ENCODE data around the gene APOC1. TPM values are rescaled to one million over a fixed set of nuclear protein-coding genes. Genes with fewer than 3 reads are reported as not detected.

APOC1 gene
- total RNA-seq, 1 donor from 2014 or later: 2.2 TPM

DNA sequence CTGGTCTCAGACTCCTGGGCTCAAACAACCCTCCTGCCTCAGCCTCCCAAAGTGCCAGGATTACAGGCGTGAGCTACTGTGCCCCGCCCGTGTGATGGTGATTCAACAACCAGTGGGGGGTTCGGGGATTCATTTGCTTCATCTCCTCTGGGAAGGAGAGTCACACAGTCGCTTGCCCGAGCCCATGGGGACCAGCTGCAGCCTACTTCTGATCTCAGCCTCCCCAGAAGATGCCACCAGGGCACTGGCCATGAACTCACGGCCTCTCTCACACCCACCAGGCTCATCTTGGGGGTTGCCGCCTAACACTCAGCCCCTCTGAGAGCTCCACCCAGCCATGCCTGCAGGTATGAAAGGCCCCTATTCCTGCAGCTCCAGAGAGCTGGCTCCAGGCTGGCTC lies 16.6 kb upstream of the APOC1 start:
- no peak overlapping the region for H3K4me3 Mint-ChIP-seq (ENCODE audit: unreplicated experiment)
- H3K4me1 Mint-ChIP-seq (ENCODE audit: low read depth, unreplicated experiment): peaks cover 9% of the 10 kb centered on the region

GRCh38 chr19:44900328-44901244 lies 13.8 kb upstream of the APOC1 start:
- H3K9me3 Mint-ChIP-seq (ENCODE audit: unreplicated experiment): no peaks in the 10 kb centered on the region
- DNase-seq (ENCODE audit: low read depth): no peak

More for the DNA sequence above, 16.6 kb upstream of the APOC1 start:
- Mint-ChIP-seq H3K9me3 (ENCODE audit: unreplicated experiment) (no peaks in the 10 kb centered on the region), H3K36me3 (ENCODE audit: low read depth, unreplicated experiment) (peaks cover 27% of the 10 kb centered on the region), H3K27me3 (ENCODE audit: low read depth, unreplicated experiment) (no peaks in the 10 kb centered on the region), H3K27ac (ENCODE audit: unreplicated experiment) (no peak overlapping the region)
- no peak overlapping the region for H3K4me3 ChIP-seq (ENCODE audit: insufficient read depth, low read depth, low read length)
- no peaks in the 10 kb centered on the region for H3K27me3 ChIP-seq (ENCODE audit: insufficient read depth, low read length)
- no peak overlapping the region for H3K9ac ChIP-seq (ENCODE audit: low read length)
- H3K27ac ChIP-seq (ENCODE audit: low read depth, low read length): no peak overlapping the region
- DNase-seq (ENCODE audit: low read depth): no peak
- no peak overlapping the region for H2AFZ ChIP-seq (ENCODE audit: low read depth, low read length)
- no peak for FAIRE-seq
- no peak overlapping the region for H3K4me2 ChIP-seq (ENCODE audit: low read length)
- H3K9me3 ChIP-seq (ENCODE audit: insufficient read depth, low read depth, low read length): no peaks in the 10 kb centered on the region
- peaks cover 54% of the 10 kb centered on the region for H4K20me1 ChIP-seq (ENCODE audit: insufficient read depth, low read length)
- peaks cover 39% of the 10 kb centered on the region for H3K79me2 ChIP-seq (ENCODE audit: insufficient read depth, low read length)
- peaks cover 28% of the 10 kb centered on the region for H3K36me3 ChIP-seq (ENCODE audit: insufficient read depth, low read length)
- TF ChIP-seq, protein P1, sequence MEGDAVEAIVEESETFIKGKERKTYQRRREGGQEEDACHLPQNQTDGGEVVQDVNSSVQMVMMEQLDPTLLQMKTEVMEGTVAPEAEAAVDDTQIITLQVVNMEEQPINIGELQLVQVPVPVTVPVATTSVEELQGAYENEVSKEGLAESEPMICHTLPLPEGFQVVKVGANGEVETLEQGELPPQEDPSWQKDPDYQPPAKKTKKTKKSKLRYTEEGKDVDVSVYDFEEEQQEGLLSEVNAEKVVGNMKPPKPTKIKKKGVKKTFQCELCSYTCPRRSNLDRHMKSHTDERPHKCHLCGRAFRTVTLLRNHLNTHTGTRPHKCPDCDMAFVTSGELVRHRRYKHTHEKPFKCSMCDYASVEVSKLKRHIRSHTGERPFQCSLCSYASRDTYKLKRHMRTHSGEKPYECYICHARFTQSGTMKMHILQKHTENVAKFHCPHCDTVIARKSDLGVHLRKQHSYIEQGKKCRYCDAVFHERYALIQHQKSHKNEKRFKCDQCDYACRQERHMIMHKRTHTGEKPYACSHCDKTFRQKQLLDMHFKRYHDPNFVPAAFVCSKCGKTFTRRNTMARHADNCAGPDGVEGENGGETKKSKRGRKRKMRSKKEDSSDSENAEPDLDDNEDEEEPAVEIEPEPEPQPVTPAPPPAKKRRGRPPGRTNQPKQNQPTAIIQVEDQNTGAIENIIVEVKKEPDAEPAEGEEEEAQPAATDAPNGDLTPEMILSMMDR (IDR thresholded peaks at IDR 0.05; ENCODE audit: insufficient read depth, low read depth, low read length): no peak
- TF ChIP-seq EZH2 (IDR thresholded peaks at IDR 0.05; ENCODE audit: insufficient read depth, low read length): no peak
- peaks cover 2% of the 10 kb centered on the region for H3K4me1 ChIP-seq (ENCODE audit: insufficient read depth, low read length)

More at GRCh38 chr19:44900328-44901244, 13.8 kb upstream of the APOC1 start:
- Histone ChIP-seq H3K4me3 (ENCODE audit: insufficient read depth, low read depth, low read length) (no peak overlapping the region), H3K4me2 (ENCODE audit: low read length) (no peak overlapping the region), H2AFZ (ENCODE audit: low read depth, low read length) (no peak overlapping the region), H4K20me1 (ENCODE audit: insufficient read depth, low read length) (peaks cover 42% of the 10 kb centered on the region), H3K27ac (ENCODE audit: low read depth, low read length) (no peak overlapping the region), H3K79me2 (ENCODE audit: insufficient read depth, low read length) (peaks cover 17% of the 10 kb centered on the region), H3K9me3 (ENCODE audit: insufficient read depth, low read depth, low read length) (no peaks in the 10 kb centered on the region), H3K9ac (ENCODE audit: low read length) (no peak overlapping the region), H3K27me3 (ENCODE audit: insufficient read depth, low read length) (peaks cover 4% of the 10 kb centered on the region), H3K36me3 (ENCODE audit: insufficient read depth, low read length) (peaks cover 16% of the 10 kb centered on the region), H3K4me1 (ENCODE audit: insufficient read depth, low read length) (no peaks in the 10 kb centered on the region)
- Mint-ChIP-seq H3K4me3 (ENCODE audit: unreplicated experiment) (no peak overlapping the region), H3K27me3 (ENCODE audit: low read depth, unreplicated experiment) (no peaks in the 10 kb centered on the region), H3K27ac (ENCODE audit: unreplicated experiment) (no peak overlapping the region), H3K36me3 (ENCODE audit: low read depth, unreplicated experiment) (peaks cover 20% of the 10 kb centered on the region), H3K4me1 (ENCODE audit: low read depth, unreplicated experiment) (no peaks in the 10 kb centered on the region)
- TF ChIP-seq, protein P1 (IDR thresholded peaks at IDR 0.05; ENCODE audit: insufficient read depth, low read depth, low read length): no peak
- TF ChIP-seq EZH2 (IDR thresholded peaks at IDR 0.05; ENCODE audit: insufficient read depth, low read length): no peak
- no peak for FAIRE-seq

Measured in astrocyte (in vitro differentiated cells and primary cell).